Activated CD4-positive, alpha-beta T cell treated with anti-CD3 and anti-CD28 coated beads, Interleukin-2, Interleukin-6, amounts not matched to agents 100 ng/mL and 50 ng/mL, durations not matched to agents 16 hours and 8 hours (primary cell): Measurements from ENCODE around the gene CERS6.

Source experiments
- DNase-seq: peaks from one replicate; pipeline ENCODE4 v3.0.0-alpha.2; 2020

Gene CERS6

DNA sequence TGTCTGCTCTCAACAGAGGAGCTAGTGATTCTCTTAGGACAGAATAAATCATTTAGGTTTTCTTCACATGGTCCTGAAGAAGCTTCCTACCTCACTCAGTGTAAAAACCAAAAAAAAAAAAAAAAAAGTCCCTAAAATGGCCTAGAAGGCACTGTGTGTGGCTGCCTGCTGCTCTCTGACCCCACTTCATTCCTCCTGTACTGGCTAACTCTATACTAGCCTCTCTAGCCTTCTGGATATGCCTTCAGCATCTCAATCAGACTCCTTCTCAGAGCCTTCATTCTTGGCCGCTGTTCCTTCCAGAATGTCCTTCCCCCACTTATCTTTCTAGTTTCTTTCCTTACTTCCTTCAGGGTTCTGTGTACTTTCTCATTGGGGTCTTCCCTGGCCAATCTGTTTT lies 82.1 kb downstream of the CERS6 start:
- DNase-seq: no peak

DNA sequence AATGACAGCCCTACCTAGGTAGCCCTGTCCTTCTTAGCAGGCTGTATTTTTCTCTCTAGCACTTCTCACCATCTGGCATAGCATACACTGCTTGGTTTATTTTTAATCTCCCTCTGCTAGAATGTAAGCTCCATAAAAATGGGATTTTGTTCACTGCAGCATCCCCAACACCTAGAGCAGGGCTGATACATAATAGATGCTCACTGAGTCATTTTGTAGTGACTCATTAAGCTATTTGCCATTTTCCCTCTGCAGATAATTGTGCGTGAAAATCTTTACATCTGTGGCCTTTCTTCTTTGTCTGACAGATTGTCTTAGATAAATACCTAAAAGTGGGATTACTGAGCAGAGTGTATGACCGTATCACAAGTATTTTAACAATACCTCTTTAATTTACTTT lies 82.5 kb downstream of the CERS6 start:
- peak; percentile 41 for DNase-seq

DNA sequence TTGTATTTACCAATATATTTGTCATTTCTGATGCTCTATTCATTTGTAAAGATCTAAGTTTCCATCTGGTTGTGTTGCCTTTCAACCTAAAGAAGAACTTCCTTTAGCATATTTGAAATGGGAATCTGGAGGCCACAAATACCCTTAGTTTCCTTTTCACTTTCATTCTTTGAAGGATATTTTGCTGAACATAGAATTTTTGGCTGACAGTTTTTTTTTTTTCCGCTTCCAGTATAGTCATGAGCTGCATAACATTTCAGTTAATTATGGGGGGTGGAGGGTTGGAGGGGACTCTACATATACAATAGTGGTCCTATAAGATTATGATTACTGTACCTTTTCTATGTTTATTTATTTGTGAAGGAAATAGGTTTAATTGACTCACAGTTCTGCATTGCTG lies 83.9 kb downstream of the CERS6 start:
- DNase-seq: no peak

DNA sequence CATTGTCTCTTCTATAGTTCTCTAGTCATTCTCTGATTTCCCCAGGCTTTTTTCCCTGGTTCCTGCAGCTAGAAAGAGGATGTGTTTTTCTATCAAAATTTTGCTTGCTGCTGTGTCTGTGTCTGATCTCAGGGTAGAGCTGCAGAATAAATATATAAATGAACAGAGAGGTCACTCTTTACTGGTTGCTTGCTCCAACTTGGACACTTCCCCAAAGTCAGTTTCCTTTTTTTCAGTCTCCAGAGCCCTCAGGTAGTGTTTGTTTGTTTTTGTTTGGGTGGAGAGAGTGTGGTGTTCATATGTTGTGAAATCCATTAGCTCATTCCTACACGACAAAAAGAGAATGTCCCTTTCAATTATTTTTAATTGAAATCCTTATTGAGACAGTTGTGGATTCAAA lies 85.8 kb downstream of the CERS6 start:
- DNase-seq: no peak

- no peak for DNase-seq
Measured at GRCh38 chr2:168543037-168543436, 87.0 kb downstream of the CERS6 start.

DNA sequence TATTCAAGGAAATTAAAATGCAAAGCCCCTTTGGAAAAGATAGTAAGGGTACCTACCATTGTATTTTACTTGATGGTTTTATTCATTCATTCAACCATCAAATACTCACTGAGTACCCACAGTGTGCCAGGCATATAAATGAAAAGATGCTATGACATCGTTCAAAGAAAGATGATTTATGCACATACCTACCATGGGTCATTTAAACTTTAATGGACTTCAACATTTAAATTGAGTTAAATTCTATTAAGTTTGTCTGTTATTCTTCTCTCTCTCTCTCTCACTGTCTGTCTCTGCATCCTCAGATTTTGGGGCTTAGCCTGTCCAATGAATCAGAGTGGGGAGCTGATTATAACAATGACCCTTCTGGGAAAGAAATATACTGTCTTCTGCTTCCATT lies 87.9 kb downstream of the CERS6 start:
- no peak for DNase-seq

- DNase-seq: no peak
Measured at GRCh38 chr2:168545439-168546082, 89.5 kb downstream of the CERS6 start.

- no peak for DNase-seq
Measured at GRCh38 chr2:168550670-168551069, 94.6 kb downstream of the CERS6 start.

- DNase-seq: no peak
Measured at GRCh38 chr2:168552450-168552856, 96.4 kb downstream of the CERS6 start.

DNA sequence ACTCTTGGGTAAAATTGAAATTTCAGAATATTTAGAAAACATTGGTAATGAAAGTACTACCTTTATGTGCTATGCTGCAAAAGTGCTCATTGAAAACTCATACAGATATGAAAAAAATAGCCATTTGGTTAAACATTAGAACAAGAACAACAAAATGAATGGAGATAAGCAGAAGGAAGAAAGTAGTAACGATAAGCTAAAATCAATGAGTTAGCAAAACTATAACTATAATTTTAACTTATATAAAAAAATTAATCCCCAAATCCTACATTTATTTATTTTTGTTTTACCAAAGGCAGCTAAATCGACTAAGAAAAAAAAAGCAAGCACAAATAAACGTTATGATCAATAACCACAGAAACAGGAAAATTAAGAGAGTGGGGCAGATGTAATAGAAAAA lies 99.2 kb downstream of the CERS6 start:
- DNase-seq: no peak

DNA sequence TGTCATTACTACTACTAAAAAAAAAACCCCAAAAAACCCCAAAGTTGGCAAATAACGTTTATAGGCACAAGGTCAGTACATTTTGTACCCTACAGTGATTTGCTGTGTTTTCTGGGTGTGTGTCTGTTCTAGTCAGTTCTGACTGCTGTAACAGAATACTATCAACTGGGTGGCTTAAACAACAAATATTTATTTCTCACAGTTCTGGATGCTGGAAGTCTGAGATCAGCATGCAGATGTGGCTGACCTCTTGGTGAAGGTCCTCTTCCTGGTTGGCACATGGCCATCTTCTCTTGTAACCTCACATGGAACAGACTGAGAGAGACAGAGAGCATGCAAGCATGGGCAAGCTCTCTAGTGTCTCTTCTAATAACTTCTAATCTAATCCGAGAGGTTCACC lies 103.1 kb downstream of the CERS6 start:
- DNase-seq: no peak

DNA sequence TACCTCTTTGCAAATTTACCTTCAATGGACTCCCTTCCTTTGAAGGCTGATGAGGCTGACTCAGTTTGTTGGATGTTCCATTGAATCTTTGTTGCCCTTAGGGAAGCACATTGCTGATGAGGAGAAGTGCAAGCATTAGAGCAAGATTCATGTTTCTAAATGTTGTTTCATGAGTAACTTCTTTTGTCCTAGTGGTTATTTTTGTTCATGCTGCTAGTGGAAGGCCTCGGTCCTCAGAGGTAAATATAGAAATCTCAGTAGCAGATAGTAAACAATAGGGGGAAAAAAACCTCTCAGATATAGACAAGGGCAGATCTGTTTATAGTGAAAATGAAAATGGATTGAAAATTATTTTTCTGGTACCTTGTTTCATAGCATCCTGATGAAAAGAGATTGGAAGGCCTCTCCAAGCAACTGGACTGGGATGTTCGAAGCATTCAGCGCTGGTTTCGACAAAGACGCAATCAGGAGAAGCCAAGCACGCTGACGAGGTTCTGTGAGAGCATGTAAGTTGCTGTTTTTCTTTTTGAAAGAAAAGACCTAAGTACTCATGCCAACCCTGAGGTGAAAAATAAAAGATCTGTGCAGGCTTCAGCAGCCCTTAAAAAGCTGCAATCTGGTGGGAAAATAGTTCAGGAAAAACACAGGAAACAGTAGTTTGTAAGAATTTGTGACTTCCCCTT lies 104.9 kb downstream of the CERS6 start:
- DNase-seq: no peak

DNA sequence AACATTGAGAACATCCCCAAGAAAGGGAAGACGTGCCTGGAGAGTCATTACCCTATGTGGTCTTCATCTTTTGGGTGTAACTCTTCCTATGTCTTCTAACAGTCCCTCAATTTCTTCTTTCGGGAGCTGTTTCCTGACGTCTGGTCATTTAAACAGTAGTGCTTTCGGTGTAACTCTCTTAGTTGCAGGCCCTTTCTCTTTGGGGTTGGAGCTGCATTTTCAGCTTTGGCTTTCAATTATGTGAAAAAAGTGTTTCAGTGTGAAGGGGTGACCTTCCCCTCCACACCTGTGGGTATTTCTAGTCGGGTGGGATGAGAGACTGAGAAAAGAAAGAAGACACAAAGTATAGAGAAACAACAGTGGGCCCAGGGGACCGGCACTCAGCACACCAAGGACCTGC lies 105.9 kb downstream of the CERS6 start:
- no peak for DNase-seq

- no peak for DNase-seq
Measured at GRCh38 chr2:168562971-168563370, 106.9 kb downstream of the CERS6 start.

GRCh38 chr2:168564641-168565040 lies 108.6 kb downstream of the CERS6 start:
- DNase-seq: no peak

DNA sequence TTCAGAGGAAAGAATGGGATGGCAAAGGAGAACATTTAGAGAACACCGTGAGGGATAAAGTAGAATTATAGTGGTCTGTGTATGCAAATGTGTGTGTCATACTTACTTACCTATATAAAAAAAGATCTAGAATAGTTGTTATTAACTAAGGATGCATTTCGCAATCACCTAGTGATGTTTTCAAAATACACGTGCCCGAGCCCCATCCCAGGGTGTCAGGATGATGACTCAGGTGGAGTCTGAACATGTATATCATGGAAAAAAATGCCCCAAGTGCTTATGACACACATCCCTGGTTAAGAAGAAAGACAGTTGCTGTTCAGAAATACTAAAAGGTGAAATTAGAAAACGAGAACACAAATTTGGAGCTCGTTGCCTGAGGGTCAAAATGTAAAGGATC lies 109.0 kb downstream of the CERS6 start:
- no peak for DNase-seq

- DNase-seq: no peak
Measured at GRCh38 chr2:168565512-168565911, 109.4 kb downstream of the CERS6 start.

GRCh38 chr2:168566974-168567665 lies 111.0 kb downstream of the CERS6 start:
- no peak for DNase-seq

- no peak for DNase-seq
Measured at GRCh38 chr2:168567836-168568235, 111.8 kb downstream of the CERS6 start.

DNA sequence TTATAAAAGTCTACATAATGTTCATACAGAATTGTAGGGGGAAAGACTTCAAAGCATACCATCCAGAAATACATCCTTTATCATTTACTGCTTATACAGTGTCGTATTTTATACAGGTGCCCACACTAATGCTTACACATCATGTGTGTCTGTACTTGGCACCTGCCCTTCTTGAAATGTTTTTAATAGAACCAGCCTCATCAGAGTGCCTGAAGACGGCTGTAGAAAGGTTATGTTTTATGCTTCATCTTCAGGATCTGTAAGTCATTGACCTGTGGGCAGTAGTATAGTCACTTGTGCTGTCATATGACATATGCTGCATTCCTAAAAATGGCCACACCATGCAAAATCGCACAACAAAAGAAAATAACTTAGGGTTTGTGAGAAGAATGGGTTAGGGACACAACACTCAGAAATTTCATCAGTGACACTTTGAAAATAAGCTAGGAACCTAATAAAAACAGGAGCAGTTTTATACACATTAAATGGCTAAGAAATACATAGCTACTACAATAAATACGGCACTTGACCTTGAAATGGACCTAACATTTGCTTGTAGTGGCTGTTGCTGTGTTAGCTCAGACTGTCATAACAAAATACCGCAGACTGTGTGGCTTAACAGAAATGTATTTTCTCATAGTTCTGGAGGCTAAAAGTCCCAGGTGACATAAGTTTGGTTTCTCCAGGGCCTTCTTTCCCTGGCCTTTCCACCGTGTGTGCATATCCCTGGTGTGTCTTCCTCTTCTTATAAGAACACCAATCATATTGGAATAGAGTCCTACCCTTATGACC lies 112.6 kb downstream of the CERS6 start:
- DNase-seq: no peak

DNA sequence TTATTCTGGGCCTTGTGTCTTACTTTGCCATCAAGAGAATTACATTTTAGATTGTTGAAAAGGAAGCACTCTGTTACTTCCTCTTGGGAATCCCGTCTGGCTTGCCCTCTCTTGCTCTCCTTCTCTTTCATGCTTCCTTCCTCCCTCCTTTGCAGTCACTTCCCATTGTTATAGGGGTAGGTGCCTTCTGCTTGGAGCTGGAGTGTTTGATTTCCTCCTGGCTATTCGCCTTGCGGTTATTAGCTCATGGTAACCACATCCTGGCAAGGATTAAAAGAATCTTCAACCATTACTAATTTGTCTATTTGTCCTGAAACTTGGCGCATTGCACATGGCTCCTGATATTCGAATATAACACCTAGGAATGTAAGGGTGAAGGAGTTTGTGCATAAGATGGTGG lies 115.0 kb downstream of the CERS6 start:
- DNase-seq: no peak

- no peak for DNase-seq
Measured at GRCh38 chr2:168573128-168573903, 117.2 kb downstream of the CERS6 start.
